KG1 (cell line): ENCODE measurements around the gene CMTM2.
"Not testable (repeated sequence)": the region's sequence is repeated elsewhere in the genome, so short reads cannot be mapped to it uniquely, and the experiment has no call there.

Experiments used
- DNase-seq: peaks from one replicate; lab custom pipeline; 2025; lab: John Stamatoyannopoulos, UW

Gene CMTM2

DNA sequence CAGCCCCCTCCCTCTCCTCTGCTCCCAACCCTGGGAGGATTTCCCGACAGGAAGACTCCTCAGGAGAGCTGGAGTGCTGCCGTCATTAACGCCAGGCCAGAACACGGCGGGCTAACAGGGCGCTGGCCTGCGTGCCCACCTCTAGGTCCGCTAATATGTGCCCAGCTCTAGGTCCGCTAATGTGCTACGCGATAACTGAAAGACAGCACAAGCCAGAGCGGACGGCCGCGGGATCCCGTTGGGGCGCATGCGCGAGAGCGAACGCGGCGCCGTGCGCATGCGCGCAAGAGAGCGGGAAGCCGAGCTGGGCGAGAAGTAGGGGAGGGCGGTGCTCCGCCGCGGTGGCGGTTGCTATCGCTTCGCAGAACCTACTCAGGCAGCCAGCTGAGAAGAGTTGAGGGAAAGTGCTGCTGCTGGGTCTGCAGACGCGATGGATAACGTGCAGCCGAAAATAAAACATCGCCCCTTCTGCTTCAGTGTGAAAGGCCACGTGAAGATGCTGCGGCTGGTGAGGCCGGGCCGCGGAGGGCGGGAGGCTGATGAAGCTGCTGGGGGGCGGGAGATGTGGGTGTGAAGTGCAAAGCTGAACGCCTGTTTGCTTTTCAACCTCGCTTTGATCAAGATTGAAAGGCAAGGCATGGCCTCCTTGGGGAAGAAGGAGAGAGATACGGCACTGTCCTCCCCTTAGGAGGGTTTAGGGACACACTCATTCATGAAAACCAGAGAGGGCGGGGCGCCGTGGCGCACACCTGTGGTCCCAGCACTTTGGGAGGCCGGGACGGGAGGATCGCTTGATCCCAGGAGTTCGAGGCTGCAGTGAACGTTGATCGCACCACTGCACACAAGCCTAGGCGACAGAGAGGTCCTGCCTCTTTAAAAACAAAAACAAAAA is 26.7 kb upstream of the CMTM2 start, which contains the start of gene CKLF:
CKLF (plus strand) TSS at position 291 of the 892 bp plus-strand sequence; CDS start at position 431, 140 bp downstream.
- DNase-seq, result peak; percentile 93

DNA sequence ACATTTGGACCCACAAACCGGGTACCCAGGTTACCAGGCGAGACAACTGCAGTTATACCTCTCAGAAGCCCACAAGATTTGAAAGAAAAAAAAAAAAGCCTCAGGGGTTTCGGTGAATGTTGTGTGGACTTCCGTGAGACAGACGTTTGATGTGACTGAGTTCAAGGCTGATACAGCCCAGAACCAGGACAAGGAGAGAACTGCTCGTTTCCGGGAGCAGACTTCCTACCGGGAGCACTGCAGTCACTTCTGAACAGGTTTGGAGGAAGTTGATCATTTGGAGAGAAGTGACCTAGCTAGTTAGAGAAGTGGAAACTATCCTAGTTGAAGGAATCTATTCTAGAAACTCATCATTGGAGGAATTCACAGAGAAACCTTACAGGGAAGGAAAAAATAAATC is 26.0 kb upstream of the CMTM2 start:
- no peak for DNase-seq

DNA sequence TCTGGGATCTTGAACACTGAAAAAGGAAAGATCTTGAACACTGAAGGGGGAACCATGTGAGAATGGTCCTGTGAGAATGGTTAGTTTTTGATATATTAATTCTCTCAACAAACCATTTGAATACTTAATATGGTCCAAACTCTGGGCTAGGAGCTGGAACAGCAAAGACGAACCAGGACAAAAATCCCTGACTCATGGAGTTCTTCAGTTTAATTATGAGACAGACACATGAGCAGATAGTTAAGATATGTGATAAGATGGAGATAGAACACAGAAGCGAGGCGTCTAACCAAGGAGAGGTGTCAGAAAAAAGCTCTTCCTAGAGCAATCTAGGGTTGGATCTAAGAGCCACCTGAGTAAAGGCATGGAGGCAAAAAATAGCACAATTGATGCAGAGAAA is 25.2 kb upstream of the CMTM2 start:
- DNase-seq, result no peak

DNA sequence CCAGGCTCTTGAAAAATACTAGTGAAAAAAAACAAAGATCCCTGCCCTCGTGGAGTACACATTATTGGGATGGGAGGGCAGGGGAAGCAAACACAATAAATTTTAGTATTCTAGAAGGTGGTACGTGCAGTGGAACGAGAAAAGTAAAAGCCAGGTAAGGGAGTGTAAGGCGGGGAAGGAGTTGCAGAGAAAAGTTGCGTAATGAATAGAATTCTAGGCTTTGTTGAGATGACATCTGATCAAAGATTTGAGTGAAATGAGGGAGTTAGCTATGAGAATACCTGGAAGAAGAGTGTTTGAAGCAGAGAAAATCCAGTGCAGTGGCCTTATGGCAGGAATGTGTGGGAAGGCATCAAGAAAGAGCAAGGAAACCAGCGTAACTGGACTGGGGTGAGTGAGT is 24.8 kb upstream of the CMTM2 start:
- no peak for DNase-seq

DNA sequence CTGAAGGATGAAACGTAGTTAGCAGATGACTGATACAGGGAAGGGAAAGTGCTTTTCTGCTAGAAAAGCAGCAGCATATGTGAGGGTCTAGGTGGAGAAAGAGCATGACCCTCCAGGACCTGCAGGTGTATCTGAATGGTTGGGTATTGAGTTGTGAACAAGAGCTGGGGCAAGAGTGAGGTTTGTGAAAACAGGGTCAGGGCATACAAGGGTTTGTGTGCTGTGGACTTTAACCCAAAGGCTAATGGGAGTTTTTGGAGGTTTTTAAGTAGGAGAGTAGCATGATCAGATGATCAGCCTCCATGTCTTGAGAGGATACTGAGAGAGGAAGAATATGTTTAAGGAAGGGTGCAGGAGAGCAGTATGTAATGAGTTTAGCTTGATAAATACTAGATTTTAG is 19.2 kb upstream of the CMTM2 start:
- DNase-seq, result no peak

DNA sequence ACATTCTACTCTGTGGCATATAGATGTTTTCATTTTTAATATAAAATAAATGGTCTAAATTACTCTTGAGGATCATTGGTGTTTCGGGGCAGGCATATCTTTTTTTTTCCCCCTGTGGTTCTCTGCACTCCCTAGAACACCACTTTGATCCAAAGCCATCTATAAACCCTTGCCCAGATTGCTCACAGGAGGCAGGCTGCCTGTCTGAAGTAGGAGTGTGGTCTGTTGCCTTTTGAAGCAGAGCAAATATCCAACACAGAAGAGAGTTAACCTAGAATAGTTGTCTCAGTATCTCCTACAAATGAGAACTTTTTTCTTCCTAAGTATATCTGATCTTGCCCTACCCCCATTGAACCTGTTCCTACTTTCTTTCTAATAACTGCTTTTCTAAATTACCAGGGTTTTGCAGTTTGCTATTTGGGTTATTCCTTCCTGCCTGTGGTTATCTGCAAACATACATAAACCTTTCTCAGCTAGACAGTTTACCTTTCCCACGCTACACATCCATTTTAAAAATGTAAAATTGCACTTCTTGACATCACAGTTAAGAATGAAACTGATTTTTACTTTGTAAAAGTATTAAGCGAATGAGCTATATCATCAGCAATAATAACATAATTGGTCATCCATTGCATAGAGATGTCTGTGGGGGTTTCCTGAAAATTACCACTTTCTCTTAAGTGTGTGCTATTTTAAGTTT is 17.7 kb upstream of the CMTM2 start:
- no peak for DNase-seq

DNA sequence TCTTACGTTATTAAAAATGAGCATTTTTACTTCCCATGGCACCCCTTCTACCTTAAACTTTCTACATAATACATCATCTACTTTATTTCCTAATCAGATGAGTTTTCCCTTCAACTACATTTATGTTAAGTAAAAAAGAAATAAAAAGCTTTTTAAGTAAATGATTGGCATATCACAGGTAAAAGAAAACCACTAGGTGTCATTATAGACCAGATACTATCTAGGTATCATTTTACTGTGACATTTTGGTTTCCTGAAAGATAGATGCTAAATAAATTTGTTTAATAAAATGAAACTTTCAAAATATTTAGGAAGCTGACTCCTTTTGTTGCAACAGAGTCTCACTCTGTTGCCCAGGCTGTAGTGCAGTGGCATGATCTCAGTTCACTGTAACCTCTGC is 16.9 kb upstream of the CMTM2 start:
- DNase-seq, result no peak

DNA sequence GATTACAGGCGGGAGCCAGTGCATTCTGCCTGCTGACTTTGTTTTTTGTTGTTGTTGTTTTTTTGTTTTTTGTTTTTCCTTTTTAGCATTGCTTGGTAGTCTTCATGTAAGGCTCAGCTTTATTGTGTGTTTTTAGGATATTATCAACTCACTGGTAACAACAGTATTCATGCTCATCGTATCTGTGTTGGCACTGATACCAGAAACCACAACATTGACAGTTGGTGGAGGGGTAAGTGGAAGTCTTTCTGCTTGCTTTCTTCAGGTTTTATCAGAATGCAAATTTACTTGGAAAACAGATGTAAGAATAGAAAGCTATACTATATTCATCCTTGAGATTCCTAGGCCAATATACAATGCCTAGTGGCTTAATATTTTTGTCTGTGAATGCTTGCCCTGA is 16.3 kb upstream of the CMTM2 start:
- DNase-seq, result no peak

DNA sequence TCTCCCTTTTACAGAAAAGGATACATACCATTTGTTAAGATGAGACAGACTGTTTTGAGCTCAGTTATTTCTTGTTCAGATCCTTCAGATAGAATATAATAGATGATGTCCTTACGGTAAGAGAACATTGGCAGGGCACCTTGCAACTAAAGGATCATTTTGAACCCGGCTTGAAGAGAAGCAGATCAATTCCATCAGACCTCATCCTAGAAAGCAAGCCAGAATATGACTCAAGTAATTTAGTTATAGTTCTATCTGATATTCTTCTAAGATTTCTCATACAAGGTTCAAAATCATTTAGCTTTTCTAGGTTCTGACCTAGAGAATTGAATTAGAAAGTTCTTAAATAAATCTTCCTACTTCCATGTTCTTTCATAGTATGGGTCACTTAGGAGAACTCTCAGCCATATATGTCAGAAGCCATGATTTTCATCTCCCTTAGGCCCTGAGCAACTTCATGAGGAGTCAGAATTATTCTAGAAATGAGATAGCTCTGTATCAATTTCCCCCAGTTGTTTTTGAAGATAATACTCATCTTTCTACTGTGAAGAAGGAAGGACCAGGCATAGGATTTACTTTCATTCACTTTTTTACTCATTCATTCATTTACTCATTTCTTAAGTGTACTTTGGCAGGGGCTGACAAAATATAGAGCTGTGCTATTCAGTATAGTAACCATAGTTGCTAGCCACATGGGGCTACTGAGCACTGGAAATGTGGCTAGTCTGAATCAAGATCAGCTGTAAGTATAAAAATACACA is 15.5 kb upstream of the CMTM2 start:
- DNase-seq, result no peak

DNA sequence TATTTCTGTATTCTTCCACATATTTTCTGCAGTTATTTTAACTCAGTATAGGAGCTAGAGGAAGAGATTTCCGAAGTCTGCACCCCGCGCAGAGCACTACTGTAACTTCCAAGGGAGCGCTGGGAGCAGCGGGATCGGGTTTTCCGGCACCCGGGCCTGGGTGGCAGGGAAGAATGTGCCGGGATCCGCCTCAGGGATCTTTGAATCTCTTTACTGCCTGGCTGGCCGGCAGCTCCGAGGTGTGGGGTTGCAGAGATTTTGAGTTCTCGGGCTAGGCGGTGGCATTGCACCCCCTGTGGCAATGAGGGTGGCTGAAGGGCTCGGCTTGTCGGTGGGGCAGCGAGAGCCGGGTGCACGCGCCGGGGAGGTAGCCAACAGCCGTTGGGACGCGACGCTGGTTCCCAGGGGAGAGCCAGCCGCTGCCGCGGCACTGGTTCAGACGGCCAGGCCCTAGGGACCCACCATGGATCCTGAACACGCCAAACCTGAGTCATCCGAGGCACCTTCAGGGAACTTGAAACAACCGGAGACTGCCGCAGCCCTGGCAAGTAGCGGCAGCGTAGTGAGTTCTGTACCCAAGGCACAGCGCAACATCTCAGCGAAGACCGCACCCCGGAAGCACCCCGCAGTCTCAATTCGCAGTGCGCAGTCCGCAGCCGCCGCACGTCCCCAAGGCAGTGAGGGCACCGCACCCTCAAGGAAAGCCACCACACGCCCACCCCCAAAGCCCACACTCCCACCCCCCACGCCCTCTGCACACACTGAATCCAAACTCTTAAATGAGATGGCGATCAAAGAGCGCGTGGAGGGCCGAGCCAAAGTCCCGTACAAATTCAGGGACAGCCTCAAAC is 13.0 kb upstream of the CMTM2 start, which contains the start of gene CMTM1:
CMTM1 (plus strand) TSS at position 389 of the 851 bp plus-strand sequence; CDS start at position 464, 75 bp downstream.
- DNase-seq, result no peak

DNA sequence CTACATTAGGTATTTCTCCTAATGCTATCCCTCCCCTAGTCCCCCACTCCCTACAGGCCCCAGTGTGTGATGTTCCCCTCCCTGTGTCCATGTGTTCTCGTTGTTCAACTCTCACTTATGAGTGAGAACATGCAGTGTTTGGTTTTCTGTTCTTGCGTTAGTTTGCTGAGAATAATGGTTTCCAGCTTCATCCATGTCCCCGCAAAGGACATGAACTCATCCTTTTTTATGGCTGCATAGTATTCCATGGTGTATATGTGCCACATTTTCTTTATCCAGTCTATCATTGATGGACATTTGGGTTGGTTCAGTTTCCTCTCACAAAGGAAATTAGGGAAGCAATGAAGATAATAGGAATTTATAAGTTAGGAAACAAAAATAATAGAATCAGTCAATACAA is 12.0 kb upstream of the CMTM2 start:
- not testable (repeated sequence) for DNase-seq

DNA sequence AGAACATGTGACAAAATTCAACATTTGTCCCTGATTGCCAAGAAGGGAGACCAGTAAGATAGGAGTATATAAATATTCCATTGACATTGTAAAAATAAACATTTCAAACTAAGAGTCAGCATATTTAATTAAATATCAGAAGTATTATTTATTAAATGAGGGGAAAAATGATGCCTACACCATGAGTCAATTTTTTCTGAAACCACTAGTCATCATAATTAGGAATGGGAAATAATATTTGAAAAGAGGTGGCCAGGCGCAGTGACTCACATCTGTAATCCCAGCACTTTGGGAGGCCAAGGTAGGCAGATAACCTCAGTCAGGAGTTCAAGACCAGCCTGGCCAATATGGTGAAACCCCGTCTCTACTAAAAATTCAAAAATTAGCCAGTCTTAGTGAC is 10.9 kb upstream of the CMTM2 start:
- DNase-seq, result no peak

DNA sequence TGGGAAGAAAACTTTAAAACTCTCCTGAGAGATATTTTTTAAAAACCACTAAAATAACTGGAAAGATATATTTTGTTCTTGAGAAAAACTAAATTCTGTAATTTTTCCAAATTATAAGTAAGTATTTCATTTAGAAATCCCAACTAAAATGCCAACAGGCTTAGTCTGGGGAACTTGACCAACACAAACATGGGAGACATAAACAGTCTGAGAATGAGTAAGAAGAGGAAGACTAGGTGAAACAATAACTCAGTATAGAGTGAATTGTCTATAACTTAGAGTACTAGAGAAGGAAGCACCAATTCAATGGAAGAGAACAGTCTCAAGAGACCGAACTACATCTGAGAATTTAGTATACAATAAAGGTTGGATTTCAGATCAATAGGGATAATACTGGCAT is 10.1 kb upstream of the CMTM2 start:
- DNase-seq, result no peak

DNA sequence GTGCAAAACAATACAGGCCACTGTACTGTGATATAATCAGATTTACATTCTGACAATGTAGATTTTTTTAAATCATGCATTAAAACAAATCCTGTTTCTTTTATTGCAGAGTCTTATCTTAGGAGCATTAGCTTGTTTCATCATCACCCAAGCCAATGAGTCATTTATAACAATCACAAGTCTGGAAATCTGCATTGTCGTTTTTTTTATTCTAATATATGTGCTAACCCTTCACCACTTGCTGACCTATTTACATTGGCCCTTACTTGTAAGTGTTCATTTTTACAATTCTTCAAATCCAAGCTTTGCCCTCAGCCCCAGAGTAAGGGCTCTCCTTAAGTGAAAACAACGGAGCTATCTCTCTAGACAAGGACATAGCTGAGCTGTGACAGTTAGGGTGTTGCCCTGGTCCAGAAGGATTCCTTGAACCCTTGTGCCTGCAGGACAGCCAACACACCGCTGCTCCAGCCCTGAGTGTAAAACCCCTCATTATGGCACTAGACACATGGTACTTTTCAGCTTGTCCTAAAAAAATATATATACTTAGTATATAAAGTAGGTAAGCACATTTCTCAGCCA is 9.3 kb upstream of the CMTM2 start:
- DNase-seq, result no peak

DNA sequence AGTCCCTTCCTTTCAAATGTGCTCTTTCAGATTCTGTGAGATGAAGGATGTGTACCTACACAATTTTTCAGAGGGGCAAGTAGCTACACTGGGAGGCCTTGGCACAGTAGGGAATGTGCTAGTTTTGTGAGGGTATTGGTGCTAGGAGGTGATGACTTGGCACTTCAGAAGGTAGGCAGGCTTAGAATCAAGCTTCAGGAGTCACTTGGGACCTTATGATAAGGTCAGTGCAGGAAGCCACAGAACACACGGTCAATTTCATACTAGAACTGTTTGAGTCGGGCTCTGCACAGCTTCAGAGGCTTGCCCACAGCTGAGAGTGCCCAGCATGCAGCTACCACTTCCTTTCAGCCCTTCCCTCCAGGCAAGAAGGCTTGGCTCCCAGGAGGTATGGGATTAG is 6.9 kb upstream of the CMTM2 start:
- no peak for DNase-seq

DNA sequence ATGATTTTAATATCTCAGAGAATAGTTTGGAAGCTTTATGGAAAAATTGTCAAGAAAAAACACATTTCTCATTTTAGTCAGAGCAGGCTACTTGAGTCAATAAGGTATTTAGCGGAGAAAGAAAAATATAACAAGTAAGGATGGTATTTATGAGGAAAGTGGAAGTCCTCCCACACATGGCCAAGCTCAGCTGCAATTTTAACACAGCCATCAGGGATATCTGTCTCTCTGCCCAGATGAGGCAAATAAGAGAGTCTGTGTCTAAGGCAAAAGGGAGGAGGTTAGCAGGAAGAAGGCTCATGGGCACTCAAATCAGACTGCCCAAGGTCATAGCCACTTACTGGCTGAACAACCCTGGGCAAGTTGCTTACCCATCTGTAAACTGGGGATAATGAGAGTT is 5.2 kb upstream of the CMTM2 start:
- no peak for DNase-seq

DNA sequence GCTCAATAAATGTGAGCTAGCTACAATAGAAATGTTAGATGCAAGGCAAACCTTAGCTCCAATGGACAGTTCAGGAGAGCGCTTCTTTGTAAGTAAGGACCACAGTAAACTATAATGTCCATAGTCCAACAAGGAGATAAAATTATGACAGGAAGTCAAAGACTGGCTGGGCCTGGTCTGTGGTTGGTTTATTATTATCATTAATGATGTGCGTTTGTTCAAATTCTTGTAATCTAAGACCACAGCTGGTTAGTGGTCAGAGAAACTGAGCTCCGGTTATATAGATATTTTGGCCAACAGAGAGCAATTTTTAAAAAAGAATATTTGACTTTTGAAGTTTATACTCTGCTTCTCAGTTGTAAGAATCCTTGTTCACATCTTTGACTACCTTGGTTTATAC is 4.7 kb upstream of the CMTM2 start:
- DNase-seq, result no peak

DNA sequence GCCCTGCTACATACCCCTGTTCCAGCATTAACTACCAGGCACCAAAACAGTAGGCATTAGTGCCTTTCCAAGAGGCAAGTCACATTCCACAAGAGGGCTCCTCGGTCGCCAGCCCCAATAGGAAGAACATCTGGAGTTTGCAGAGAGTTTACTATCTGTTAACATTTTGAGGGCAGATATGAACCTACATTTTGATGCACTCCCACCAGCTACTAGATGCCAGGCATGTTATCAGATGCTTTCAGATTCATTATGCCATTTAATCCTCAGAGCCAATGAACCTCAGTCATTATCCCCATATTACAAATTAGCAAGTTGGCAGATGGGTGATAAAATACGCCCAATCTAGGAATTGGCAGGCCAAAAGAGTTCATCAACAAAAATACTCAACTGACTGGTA is 4.2 kb upstream of the CMTM2 start:
- DNase-seq, result no peak

DNA sequence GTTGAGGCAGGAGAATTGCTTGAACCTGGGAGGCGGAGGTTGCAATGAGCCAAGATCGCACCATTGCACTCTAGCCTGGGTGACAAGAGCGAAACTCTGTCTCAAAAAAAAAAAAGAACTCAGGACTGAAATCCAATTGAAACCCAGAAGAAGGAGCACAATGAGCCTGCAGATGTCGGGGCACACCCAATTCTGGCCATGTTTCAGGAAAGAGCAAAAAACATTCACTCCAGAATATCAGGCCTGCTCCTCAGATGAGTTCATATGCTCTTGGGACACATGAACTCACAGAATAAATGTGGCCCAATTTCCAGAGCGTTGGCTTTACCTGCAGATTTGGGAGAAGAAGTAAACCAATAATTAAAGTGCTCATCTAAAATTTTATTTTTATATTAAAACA is 3.0 kb upstream of the CMTM2 start:
- no peak for DNase-seq

DNA sequence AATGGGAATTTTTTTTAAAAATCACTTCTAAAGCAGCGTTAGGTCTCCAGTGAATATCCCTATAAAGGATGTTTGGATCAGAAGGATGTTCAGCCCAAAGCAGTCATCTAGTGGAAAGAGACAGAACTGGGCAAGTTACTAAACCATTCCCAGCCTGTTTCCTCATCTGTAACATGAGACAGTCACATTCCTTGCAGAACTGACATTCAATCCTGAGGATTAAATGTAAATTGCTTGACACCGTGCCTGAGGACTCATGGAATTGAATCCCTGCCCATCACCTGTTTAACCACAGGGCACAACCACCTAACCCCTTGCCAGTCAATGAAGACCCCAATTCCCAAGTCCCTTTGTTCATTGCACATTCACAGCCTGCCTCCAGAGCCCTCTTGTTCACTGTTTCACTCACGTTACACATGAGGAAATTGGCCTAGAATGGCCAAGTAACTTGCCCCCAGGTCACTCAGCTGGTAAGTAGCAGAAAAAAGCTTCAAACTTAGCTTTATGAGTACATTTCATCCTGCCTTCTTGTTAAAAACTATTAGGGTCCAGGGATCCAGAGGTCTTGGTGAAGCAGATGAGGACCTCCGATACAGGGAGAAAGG is 1.4 kb downstream of the CMTM2 start:
- no peak for DNase-seq
